GM23338 (cell line): Measurements from ENCODE around the gene CRTC1. TPM values are rescaled to one million over a fixed set of nuclear protein-coding genes. Genes with fewer than 3 reads are reported as not detected.

Source experiments
- ATAC-seq: fragments of 200-7000 bp; cut with Tn5 transposase; 3 replicates; pipeline ENCODE4 v1.9.1; 2020
- DNase-seq: peaks from one replicate; pipeline ENCODE4 v3.0.0-alpha.2; 2015; ENCODE audit warnings: low spot score
- H2AFZ ChIP-seq: fragments of 200-600 bp; sonication (generic); 2 replicates; pipeline ENCODE4 v1.8.0; 2016; ENCODE audit warnings: antibody characterized with exemption, mild to moderate bottlenecking, moderate library complexity
- H3F3A ChIP-seq: fragments of 200-600 bp; sonication (generic); replicated peaks from 2 replicates; pipeline ENCODE4 v1.8.0; 2017; ENCODE audit warnings: antibody characterized with exemption, mixed run types, low read depth
- H3K27ac ChIP-seq: fragments of 200-600 bp; sonication (generic); 2 replicates; pipeline ENCODE4 v1.6.1; 2016; ENCODE audit warnings: low read depth
- H3K27me3 ChIP-seq: fragments of 200-600 bp; sonication (generic); 2 replicates; pipeline ENCODE4 v1.8.0; 2016; ENCODE audit warnings: mild to moderate bottlenecking, mixed run types, moderate library complexity; ENCODE audit not compliant: insufficient read depth
- H3K36me3 ChIP-seq: fragments of 200-600 bp; sonication (generic); 2 replicates; pipeline ENCODE4 v1.8.0; 2016; ENCODE audit warnings: mild to moderate bottlenecking; ENCODE audit not compliant: insufficient read depth
- H3K4me1 ChIP-seq: fragments of 200-600 bp; sonication (generic); 2 replicates; pipeline ENCODE4 v1.8.0; 2016; ENCODE audit warnings: mild to moderate bottlenecking, moderate library complexity; ENCODE audit not compliant: insufficient read depth
- H3K4me2 ChIP-seq: fragments of 200-600 bp; sonication (generic); 2 replicates; pipeline ENCODE4 v1.7.1; 2017; ENCODE audit warnings: mixed run types
- H3K4me3 ChIP-seq: fragments of 200-600 bp; sonication (generic); 2 replicates; pipeline ENCODE4 v1.6.1; 2016; ENCODE audit warnings: mixed run types
- H3K79me2 ChIP-seq: fragments of 200-600 bp; sonication (generic); replicated peaks from 2 replicates; pipeline ENCODE4 v1.8.0; 2017; ENCODE audit warnings: mild to moderate bottlenecking; ENCODE audit not compliant: insufficient read depth
- H3K9me2 ChIP-seq: fragments of 200-600 bp; sonication (generic); 2 replicates; pipeline ENCODE4 v1.8.0; 2017; ENCODE audit not compliant: insufficient read depth
- H4K20me1 ChIP-seq: fragments of 200-600 bp; sonication (generic); replicated peaks from 2 replicates; pipeline ENCODE4 v1.8.0; 2017; ENCODE audit warnings: mild to moderate bottlenecking; ENCODE audit not compliant: insufficient read depth
- H3K27ac Mint-ChIP-seq: 2 replicates; pipeline ENCODE4 v1.8.0; 2020; ENCODE audit warnings: inconsistent platforms, mild to moderate bottlenecking, moderate library complexity, mixed read lengths
- H3K27me3 Mint-ChIP-seq: 3 replicates; pipeline ENCODE4 v1.8.0; 2022; ENCODE audit warnings: low read depth, mild to moderate bottlenecking, moderate library complexity, mixed read lengths, inconsistent platforms; ENCODE audit not compliant: insufficient read depth, poor library complexity
- H3K36me3 Mint-ChIP-seq: 3 replicates; pipeline ENCODE4 v1.8.0; 2021; ENCODE audit warnings: low read depth, mild to moderate bottlenecking, inconsistent platforms, moderate library complexity, mixed read lengths
- H3K4me1 Mint-ChIP-seq: 3 replicates; pipeline ENCODE4 v1.8.0; 2020; ENCODE audit warnings: mild to moderate bottlenecking, inconsistent platforms, mixed read lengths
- H3K4me3 Mint-ChIP-seq: 3 replicates; pipeline ENCODE4 v1.8.0; 2021; ENCODE audit warnings: moderate library complexity, mild to moderate bottlenecking, inconsistent platforms, mixed read lengths
- H3K9me3 Mint-ChIP-seq: 3 replicates; pipeline ENCODE4 v1.8.0; 2020; ENCODE audit warnings: moderate library complexity, mild to moderate bottlenecking, inconsistent platforms, mixed read lengths
- CREB1 ChIP-seq: fragments of 250-450 bp; sonication (Bioruptor Pico); IDR thresholded peaks from 2 replicates; pipeline ENCODE4 v1.5.0; 2020; ENCODE audit warnings: low read depth, mild to moderate bottlenecking, moderate library complexity
- EZH2 ChIP-seq: fragments of 200-600 bp; sonication (generic); IDR thresholded peaks from one replicate; pipeline ENCODE4 v1.8.0; 2017; ENCODE audit warnings: antibody characterized with exemption, mild to moderate bottlenecking, low read depth; ENCODE audit not compliant: unreplicated experiment
- EZH2phosphoT487 ChIP-seq: fragments of 200-600 bp; sonication (generic); IDR thresholded peaks from one replicate; pipeline ENCODE4 v1.8.1; 2018; ENCODE audit warnings: antibody characterized with exemption; ENCODE audit not compliant: unreplicated experiment
- JUNB ChIP-seq: IDR thresholded peaks from one replicate; pipeline ENCODE4 v1.6.1; 2016; ENCODE audit warnings: antibody characterized with exemption; ENCODE audit not compliant: unreplicated experiment
- NANOG ChIP-seq: IDR thresholded peaks from 2 replicates; pipeline ENCODE4 v1.6.1; 2016; ENCODE audit warnings: antibody characterized with exemption, borderline replicate concordance
- polyA plus RNA-seq: library from polyadenylated mRNA; unstranded; fragments of >200 nt; fragmentation: Nextera tagmentation; extraction: Ambion mirVana; gene quantifications from 2 replicates; pipeline ENCODE4 v1.2.1, GENCODE V29; 2016
- total RNA-seq: library from RNA; depleted of rRNA; stranded (reverse); fragments of >200 nt; shearing (Covaris generic); gene quantifications from 2 replicates; pipeline ENCODE4 v1.2.3, GENCODE V29; 2014
- TF ChIP-seq, protein P1 (sequence below): IDR thresholded peaks from one replicate; pipeline ENCODE4 v1.6.1; 2018; ENCODE audit warnings: antibody characterized with exemption; ENCODE audit not compliant: unreplicated experiment
- TF ChIP-seq, protein P2 (sequence below): fragments of 250-450 bp; sonication (Bioruptor Pico); IDR thresholded peaks from 2 replicates; pipeline ENCODE4 v1.5.0; 2020; ENCODE audit warnings: mild to moderate bottlenecking, moderate library complexity
- TF ChIP-seq, protein P3 (sequence below): IDR thresholded peaks from 2 replicates; pipeline ENCODE4 v1.6.1; 2016; ENCODE audit warnings: antibody characterized with exemption

The CRTC1 gene
- total and polyA plus RNA-seq, 2 experiments from 2014 or later: 5.4 to 8.4 TPM

DNA sequence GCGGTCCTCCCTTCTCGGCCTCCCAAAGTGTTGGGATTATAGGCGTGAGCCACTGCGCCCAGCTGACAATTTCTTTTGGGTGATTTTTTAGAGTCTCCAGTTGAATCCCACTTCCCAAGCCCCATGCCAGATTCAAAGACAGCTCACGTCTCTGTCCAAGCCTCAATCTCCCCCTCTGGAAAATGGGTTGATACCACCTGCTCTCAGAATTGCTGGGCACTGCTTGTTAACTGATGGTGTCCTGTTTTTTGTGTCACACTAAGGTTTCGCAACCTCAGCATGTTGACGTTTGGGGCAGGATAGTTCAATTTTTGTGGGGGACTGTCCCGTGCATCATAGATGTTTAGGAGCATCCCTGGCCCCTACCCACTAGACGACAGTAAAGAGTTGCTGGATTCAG is 134.1 kb downstream of the CRTC1 start (continued):
- TF ChIP-seq, protein P1, sequence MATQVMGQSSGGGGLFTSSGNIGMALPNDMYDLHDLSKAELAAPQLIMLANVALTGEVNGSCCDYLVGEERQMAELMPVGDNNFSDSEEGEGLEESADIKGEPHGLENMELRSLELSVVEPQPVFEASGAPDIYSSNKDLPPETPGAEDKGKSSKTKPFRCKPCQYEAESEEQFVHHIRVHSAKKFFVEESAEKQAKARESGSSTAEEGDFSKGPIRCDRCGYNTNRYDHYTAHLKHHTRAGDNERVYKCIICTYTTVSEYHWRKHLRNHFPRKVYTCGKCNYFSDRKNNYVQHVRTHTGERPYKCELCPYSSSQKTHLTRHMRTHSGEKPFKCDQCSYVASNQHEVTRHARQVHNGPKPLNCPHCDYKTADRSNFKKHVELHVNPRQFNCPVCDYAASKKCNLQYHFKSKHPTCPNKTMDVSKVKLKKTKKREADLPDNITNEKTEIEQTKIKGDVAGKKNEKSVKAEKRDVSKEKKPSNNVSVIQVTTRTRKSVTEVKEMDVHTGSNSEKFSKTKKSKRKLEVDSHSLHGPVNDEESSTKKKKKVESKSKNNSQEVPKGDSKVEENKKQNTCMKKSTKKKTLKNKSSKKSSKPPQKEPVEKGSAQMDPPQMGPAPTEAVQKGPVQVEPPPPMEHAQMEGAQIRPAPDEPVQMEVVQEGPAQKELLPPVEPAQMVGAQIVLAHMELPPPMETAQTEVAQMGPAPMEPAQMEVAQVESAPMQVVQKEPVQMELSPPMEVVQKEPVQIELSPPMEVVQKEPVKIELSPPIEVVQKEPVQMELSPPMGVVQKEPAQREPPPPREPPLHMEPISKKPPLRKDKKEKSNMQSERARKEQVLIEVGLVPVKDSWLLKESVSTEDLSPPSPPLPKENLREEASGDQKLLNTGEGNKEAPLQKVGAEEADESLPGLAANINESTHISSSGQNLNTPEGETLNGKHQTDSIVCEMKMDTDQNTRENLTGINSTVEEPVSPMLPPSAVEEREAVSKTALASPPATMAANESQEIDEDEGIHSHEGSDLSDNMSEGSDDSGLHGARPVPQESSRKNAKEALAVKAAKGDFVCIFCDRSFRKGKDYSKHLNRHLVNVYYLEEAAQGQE: no peak
- TF ChIP-seq NANOG (no peak), EZH2phosphoT487 (no peak)

DNA sequence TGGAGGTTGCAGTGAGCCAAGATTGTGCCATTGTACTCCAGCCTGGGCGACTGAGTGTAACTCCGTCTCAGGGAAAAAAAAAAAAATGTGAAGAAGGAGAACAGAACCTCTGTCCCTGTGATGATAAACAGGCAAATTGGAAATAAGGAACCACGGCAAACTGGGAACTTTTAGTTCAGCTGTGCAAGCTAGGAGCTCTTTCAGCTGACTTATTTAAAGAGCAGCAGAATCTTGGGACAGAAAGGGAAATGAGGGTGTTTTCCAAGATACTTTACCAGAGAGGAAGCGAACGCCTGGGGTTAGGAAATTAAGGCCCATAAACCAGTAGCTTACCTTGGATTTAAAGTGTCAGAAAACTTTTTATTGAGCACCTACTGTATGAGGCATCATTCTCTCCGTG is 145.3 kb downstream of the CRTC1 start:
- no peak for ATAC-seq
- H3K9me2 ChIP-seq: no peaks in the 10 kb centered on the region
- no peak overlapping the region for H3K4me2 ChIP-seq
- peaks cover 14% of the 10 kb centered on the region for H3K79me2 ChIP-seq
- H3K27me3 ChIP-seq: peaks cover 21% of the 10 kb centered on the region; the same call in 1 of the 2 replicates
- peaks cover 10% of the 10 kb centered on the region for H3K4me1 ChIP-seq
- H3K36me3 Mint-ChIP-seq: peaks cover 2% of the 10 kb centered on the region; the same call in 2 of the 3 replicates
- H3K27ac ChIP-seq: no peak overlapping the region
- no peak for DNase-seq
- no peak overlapping the region for H2AFZ ChIP-seq
- H3K9me3 Mint-ChIP-seq: peaks cover 13% of the 10 kb centered on the region
- H4K20me1 ChIP-seq: peaks cover 10% of the 10 kb centered on the region
- peaks cover 7% of the 10 kb centered on the region for H3K4me1 Mint-ChIP-seq
- H3F3A ChIP-seq: 0 out of 2 replicates have a peak, but pooled peaks cover 3% of the 10 kb centered on the region
- H3K4me3 Mint-ChIP-seq: no peak overlapping the region
- no peak overlapping the region for H3K27ac Mint-ChIP-seq
- H3K4me3 ChIP-seq: no peak overlapping the region
- peaks cover 25% of the 10 kb centered on the region for H3K27me3 Mint-ChIP-seq
- H3K36me3 ChIP-seq: no peaks in the 10 kb centered on the region
- no peak for TF ChIP-seq JUNB
- TF ChIP-seq, protein P2, sequence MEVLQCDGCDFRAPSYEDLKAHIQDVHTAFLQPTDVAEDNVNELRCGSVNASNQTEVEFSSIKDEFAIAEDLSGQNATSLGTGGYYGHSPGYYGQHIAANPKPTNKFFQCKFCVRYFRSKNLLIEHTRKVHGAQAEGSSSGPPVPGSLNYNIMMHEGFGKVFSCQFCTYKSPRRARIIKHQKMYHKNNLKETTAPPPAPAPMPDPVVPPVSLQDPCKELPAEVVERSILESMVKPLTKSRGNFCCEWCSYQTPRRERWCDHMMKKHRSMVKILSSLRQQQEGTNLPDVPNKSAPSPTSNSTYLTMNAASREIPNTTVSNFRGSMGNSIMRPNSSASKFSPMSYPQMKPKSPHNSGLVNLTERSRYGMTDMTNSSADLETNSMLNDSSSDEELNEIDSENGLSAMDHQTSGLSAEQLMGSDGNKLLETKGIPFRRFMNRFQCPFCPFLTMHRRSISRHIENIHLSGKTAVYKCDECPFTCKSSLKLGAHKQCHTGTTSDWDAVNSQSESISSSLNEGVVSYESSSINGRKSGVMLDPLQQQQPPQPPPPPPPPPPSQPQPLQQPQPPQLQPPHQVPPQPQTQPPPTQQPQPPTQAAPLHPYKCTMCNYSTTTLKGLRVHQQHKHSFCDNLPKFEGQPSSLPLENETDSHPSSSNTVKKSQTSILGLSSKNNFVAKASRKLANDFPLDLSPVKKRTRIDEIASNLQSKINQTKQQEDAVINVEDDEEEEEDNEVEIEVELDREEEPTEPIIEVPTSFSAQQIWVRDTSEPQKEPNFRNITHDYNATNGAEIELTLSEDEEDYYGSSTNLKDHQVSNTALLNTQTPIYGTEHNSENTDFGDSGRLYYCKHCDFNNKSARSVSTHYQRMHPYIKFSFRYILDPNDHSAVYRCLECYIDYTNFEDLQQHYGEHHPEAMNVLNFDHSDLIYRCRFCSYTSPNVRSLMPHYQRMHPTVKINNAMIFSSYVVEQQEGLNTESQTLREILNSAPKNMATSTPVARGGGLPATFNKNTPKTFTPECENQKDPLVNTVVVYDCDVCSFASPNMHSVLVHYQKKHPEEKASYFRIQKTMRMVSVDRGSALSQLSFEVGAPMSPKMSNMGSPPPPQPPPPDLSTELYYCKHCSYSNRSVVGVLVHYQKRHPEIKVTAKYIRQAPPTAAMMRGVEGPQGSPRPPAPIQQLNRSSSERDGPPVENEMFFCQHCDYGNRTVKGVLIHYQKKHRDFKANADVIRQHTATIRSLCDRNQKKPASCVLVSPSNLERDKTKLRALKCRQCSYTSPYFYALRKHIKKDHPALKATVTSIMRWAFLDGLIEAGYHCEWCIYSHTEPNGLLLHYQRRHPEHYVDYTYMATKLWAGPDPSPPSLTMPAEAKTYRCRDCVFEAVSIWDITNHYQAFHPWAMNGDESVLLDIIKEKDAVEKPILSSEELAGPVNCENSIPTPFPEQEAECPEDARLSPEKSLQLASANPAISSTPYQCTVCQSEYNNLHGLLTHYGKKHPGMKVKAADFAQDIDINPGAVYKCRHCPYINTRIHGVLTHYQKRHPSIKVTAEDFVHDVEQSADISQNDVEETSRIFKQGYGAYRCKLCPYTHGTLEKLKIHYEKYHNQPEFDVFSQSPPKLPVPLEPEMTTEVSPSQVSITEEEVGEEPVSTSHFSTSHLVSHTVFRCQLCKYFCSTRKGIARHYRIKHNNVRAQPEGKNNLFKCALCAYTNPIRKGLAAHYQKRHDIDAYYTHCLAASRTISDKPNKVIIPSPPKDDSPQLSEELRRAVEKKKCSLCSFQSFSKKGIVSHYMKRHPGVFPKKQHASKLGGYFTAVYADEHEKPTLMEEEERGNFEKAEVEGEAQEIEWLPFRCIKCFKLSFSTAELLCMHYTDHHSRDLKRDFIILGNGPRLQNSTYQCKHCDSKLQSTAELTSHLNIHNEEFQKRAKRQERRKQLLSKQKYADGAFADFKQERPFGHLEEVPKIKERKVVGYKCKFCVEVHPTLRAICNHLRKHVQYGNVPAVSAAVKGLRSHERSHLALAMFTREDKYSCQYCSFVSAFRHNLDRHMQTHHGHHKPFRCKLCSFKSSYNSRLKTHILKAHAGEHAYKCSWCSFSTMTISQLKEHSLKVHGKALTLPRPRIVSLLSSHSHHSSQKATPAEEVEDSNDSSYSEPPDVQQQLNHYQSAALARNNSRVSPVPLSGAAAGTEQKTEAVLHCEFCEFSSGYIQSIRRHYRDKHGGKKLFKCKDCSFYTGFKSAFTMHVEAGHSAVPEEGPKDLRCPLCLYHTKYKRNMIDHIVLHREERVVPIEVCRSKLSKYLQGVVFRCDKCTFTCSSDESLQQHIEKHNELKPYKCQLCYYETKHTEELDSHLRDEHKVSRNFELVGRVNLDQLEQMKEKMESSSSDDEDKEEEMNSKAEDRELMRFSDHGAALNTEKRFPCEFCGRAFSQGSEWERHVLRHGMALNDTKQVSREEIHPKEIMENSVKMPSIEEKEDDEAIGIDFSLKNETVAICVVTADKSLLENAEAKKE (CRISPR knock-in tag): no peak
- TF ChIP-seq, protein P3, sequence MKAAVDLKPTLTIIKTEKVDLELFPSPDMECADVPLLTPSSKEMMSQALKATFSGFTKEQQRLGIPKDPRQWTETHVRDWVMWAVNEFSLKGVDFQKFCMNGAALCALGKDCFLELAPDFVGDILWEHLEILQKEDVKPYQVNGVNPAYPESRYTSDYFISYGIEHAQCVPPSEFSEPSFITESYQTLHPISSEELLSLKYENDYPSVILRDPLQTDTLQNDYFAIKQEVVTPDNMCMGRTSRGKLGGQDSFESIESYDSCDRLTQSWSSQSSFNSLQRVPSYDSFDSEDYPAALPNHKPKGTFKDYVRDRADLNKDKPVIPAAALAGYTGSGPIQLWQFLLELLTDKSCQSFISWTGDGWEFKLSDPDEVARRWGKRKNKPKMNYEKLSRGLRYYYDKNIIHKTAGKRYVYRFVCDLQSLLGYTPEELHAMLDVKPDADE: no peak
- no peak for TF ChIP-seq EZH2
- TF ChIP-seq CREB1 (CRISPR knock-in tag): no peak
- TF ChIP-seq, protein P1: no peak
- no peak for TF ChIP-seq NANOG
